Osteocyte (in vitro differentiated cells): ENCODE results near the gene IL12A. TPM values are rescaled to one million over a fixed set of nuclear protein-coding genes. Genes with fewer than 3 reads are reported as not detected.

ENCODE experiments used
- DNase-seq: peaks from one replicate; pipeline ENCODE4 v3.0.0; 2021; ENCODE audit warnings: mixed read lengths; ENCODE audit not compliant: unreplicated experiment; ENCODE audit errors: extremely low spot score
- H3K27ac Mint-ChIP-seq: one replicate; pipeline ENCODE4 v1.8.0; 2021; ENCODE audit warnings: mild to moderate bottlenecking, mixed read lengths; ENCODE audit not compliant: unreplicated experiment
- H3K27me3 Mint-ChIP-seq: one replicate; pipeline ENCODE4 v1.8.0; 2021; ENCODE audit warnings: mixed read lengths; ENCODE audit not compliant: unreplicated experiment
- H3K36me3 Mint-ChIP-seq: one replicate; pipeline ENCODE4 v1.8.0; 2021; ENCODE audit warnings: mixed read lengths; ENCODE audit not compliant: unreplicated experiment
- H3K4me1 Mint-ChIP-seq: one replicate; pipeline ENCODE4 v1.8.0; 2021; ENCODE audit warnings: mixed read lengths; ENCODE audit not compliant: unreplicated experiment
- H3K4me3 Mint-ChIP-seq: one replicate; pipeline ENCODE4 v1.8.0; 2021; ENCODE audit warnings: mild to moderate bottlenecking, moderate library complexity, mixed read lengths; ENCODE audit not compliant: unreplicated experiment
- H3K9me3 Mint-ChIP-seq: one replicate; pipeline ENCODE4 v1.8.0; 2021; ENCODE audit warnings: mixed read lengths; ENCODE audit not compliant: unreplicated experiment
- CTCF ChIP-seq: fragments of 200-600 bp; sonication (generic); IDR thresholded peaks from 2 replicates; pipeline ENCODE4 v1.5.0; 2021; ENCODE audit warnings: antibody characterized with exemption, mild to moderate bottlenecking, moderate library complexity
- total RNA-seq: library from RNA; stranded (reverse); gene quantifications from 2 replicates; pipeline ENCODE4 v1.2.1, GENCODE V29; 2021

The IL12A gene
- total RNA-seq, 1 donor from 2014 or later = not detected

DNA sequence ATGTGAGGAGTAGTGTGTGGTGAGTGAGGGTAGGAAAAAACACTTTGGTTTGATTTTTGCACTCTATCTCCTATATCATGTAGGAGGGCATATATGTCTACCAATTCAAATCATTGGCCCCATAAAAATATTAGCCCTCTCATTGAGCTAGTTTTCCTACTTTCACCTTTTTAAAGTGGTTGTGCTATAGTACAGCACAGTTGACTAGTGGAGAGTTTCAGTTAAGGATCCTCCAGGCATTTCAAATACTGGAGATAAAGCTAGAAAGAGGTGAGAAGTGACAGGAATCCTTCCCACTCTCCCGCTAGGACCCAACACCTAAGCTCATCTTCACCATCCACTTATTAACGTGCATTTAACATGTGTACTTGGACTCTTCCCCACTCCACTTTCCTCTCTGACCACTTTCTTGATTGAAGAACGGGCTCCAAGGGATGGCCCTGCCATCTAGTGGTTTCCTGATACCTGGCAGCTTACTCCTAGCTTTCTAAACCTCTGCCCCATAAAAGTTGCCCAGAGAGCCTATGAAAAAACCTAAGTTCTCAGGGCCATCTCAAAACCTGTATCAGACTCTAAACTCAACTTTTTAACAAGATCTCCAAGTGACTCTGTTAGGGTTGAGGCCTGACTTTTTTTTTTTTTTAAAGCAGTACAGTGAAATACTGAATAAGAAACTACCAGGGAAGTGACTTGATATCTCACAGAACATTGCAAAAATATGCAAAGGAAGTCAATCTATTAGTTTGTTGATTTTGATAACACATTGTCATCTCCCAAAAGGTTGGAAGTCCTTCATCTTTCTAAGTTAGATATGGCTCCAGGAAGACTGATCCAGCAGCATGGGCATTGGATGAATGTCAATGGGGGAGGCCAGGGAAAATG is 17.9 kb downstream of the IL12A start:
- Mint-ChIP-seq H3K9me3 (no peaks in the 10 kb centered on the region), H3K36me3 (no peaks in the 10 kb centered on the region), H3K4me1 (peaks cover 20% of the 10 kb centered on the region), H3K27ac (no peak overlapping the region), H3K27me3 (no peaks in the 10 kb centered on the region), H3K4me3 (no peak overlapping the region)
- no peak for DNase-seq
- peak; percentile 91 for TF ChIP-seq CTCF

DNA sequence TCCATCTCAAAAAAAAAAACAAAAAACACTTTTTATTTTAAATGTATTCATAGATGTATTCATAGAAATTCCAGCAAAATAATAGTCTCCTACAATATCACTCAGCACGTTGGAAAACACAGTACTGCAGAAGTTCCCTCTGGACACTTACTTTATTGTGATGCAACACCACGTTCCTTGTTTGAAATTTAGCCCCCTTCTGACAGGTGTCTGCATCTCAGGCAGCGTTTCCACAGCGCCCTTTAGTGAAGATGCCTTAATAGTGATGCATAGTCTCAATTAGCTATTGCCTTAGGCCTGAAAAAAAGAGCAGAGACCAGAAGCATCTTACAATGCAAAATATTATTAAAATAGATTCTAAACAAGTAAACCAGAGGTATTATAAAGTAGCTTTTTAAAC is 20.3 kb downstream of the IL12A start:
- no peaks in the 10 kb centered on the region for H3K36me3 Mint-ChIP-seq
- H3K9me3 Mint-ChIP-seq = no peaks in the 10 kb centered on the region
- peaks cover 1% of the 10 kb centered on the region for H3K4me1 Mint-ChIP-seq
- H3K27me3 Mint-ChIP-seq = no peaks in the 10 kb centered on the region
- TF ChIP-seq CTCF = no peak
- H3K27ac Mint-ChIP-seq = no peak overlapping the region
- no peak overlapping the region for H3K4me3 Mint-ChIP-seq
- DNase-seq = no peak

DNA sequence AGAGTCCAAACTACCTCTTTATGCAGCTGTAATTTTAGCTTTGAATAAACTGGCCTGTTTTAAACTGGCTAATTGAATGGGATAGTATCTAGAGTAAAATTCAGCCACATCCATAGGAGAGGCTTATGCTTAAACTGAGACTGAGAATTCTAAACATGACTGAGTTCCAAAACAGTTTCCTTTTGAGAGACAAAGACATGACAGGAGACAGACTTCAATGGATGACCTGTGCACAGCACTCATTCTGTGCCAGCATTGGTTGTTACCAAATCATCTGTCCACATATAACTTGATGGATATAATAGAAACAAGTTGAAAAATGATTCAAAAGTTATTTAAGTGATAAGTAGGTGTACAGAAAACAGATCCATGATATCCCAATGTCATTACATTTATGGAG is 20.9 kb downstream of the IL12A start:
- H3K9me3 Mint-ChIP-seq = no peaks in the 10 kb centered on the region
- no peak overlapping the region for H3K4me3 Mint-ChIP-seq
- H3K36me3 Mint-ChIP-seq = no peaks in the 10 kb centered on the region
- H3K4me1 Mint-ChIP-seq = peaks cover 1% of the 10 kb centered on the region
- H3K27ac Mint-ChIP-seq = no peak overlapping the region
- DNase-seq = no peak
- TF ChIP-seq CTCF = no peak
- H3K27me3 Mint-ChIP-seq = no peaks in the 10 kb centered on the region

- Mint-ChIP-seq H3K27ac (no peak overlapping the region), H3K4me1 (peaks cover 1% of the 10 kb centered on the region), H3K4me3 (no peak overlapping the region), H3K9me3 (no peaks in the 10 kb centered on the region), H3K36me3 (no peaks in the 10 kb centered on the region), H3K27me3 (no peaks in the 10 kb centered on the region)
- no peak for DNase-seq
- TF ChIP-seq CTCF = no peak
Measured at GRCh38 chr3:160010578-160010977, 21.9 kb downstream of the IL12A start.

GRCh38 chr3:160012108-160012507 is 23.5 kb downstream of the IL12A start:
- H3K27me3 Mint-ChIP-seq = no peaks in the 10 kb centered on the region
- no peak for DNase-seq
- H3K4me1 Mint-ChIP-seq = peaks cover 4% of the 10 kb centered on the region
- no peak for TF ChIP-seq CTCF
- H3K36me3 Mint-ChIP-seq = no peaks in the 10 kb centered on the region
- H3K27ac Mint-ChIP-seq = no peak overlapping the region
- H3K9me3 Mint-ChIP-seq = no peaks in the 10 kb centered on the region
- H3K4me3 Mint-ChIP-seq = no peak overlapping the region
